Gastroesophageal sphincter (tissue), 3 donors: ENCODE measurements around the gene DTX1.

Experiments used
- CTCF ChIP-seq, 4 experiments: fragments of 200-600 bp in 2 of 4; fragments of 450-650 bp in 2 of 4; sonication (generic) in 1 of 4; IDR thresholded peaks; one replicate each; pipeline ENCODE4 v1.5.1; 2017 to 2019; ENCODE audit warnings: antibody characterized with exemption in 4 of 4, mild to moderate bottlenecking in 2 of 4, moderate library complexity in 2 of 4
- EP300 ChIP-seq: sonication (generic); formaldehyde crosslinking; IDR thresholded peaks from one replicate; pipeline ENCODE4 v1.6.1; 2017; ENCODE audit warnings: antibody characterized with exemption, mild to moderate bottlenecking
- POLR2A ChIP-seq, 2 donors: fragments of 450-650 bp; IDR thresholded peaks; one replicate each; pipeline ENCODE4 v1.6.1; 2017; ENCODE audit warnings: antibody characterized with exemption in 2 of 2, mild to moderate bottlenecking in 2 of 2, moderate library complexity in 1 of 2

GRCh38 chr12:113021500-113021899 is 35.0 kb upstream of the DTX1 start:
- TF ChIP-seq CTCF (IDR thresholded peaks at IDR 0.05): no peak
- no peak for TF ChIP-seq POLR2A (IDR thresholded peaks at IDR 0.05)
- TF ChIP-seq EP300: no peak
